Panc1 (cell line): ENCODE results near the gene GALNT13. TPM values are rescaled to one million over a fixed set of nuclear protein-coding genes. Genes with fewer than 3 reads are reported as not detected.

Source experiments
- ATAC-seq: fragments of 200-7000 bp; cut with Tn5 transposase; 2 replicates; pipeline ENCODE4 v1.9.1; 2020; ENCODE audit warnings: mild to moderate bottlenecking, moderate library complexity
- BruUV-seq: library from RNA; stranded (reverse); fragments of 400-500 nt; replicated peaks from 2 replicates; lab custom pipeline; 2021; lab: Mats Ljungman, UMichigan
- CTCF ChIA-PET: fragments of 300-600 bp; sonication (Branson Sonifier 250); formaldehyde crosslinking; loops from one replicate; lab custom pipeline; 2022; ENCODE audit warnings: antibody characterized with exemption; lab: Charles Lee
- POLR2A ChIA-PET: fragments of 300-600 bp; sonication (Branson Sonifier 250); formaldehyde crosslinking; loops from one replicate; lab custom pipeline; 2022; ENCODE audit warnings: antibody characterized with exemption; lab: Charles Lee
- DNase-seq: peaks from one replicate; pipeline ENCODE4 v3.0.0-alpha.2; 2010; ENCODE audit warnings: low read depth, low spot score
- H3K27ac ChIP-seq: 2 replicates; pipeline ENCODE4 v1.5.1; 2011; ENCODE audit warnings: mild to moderate bottlenecking, low read length, inconsistent platforms
- H3K27me3 ChIP-seq: fragments of 200-500 bp; sonication (Bioruptor generic); 2 replicates; pipeline ENCODE4 v1.6.0; 2014; ENCODE audit warnings: low read length, inconsistent platforms; ENCODE audit not compliant: control insufficient read depth, insufficient read depth
- H3K36me3 ChIP-seq: fragments of 200-500 bp; sonication (Bioruptor generic); 2 replicates; pipeline ENCODE4 v1.5.1; 2014; ENCODE audit warnings: inconsistent platforms, mild to moderate bottlenecking, low read length, moderate library complexity; ENCODE audit not compliant: control insufficient read depth, insufficient read depth
- H3K4me1 ChIP-seq: 2 replicates; pipeline ENCODE4 v1.5.1; 2011; ENCODE audit warnings: inconsistent platforms, mild to moderate bottlenecking, low read length, moderate library complexity; ENCODE audit not compliant: control insufficient read depth, insufficient read depth
- H3K4me3 ChIP-seq, 2 experiments: 2 replicates each; pipeline ENCODE4 v1.5.1; 2011 to 2012; ENCODE audit warnings: low read depth in 2 of 2, low read length in 2 of 2, mild to moderate bottlenecking in 2 of 2, inconsistent platforms in 1 of 2, moderate library complexity in 1 of 2
- H3K9me3 ChIP-seq: fragments of 200-500 bp; sonication (Bioruptor generic); 2 replicates; pipeline ENCODE4 v1.5.1; 2014; ENCODE audit warnings: low read depth, mild to moderate bottlenecking, inconsistent platforms, low read length, moderate library complexity; ENCODE audit not compliant: control insufficient read depth, insufficient read depth
- CTCF ChIP-seq: fragments of 450-650 bp; IDR thresholded peaks from 2 replicates; pipeline ENCODE4 v1.5.1; 2017; ENCODE audit warnings: mild to moderate bottlenecking
- POLR2AphosphoS5 ChIP-seq: IDR thresholded peaks from 2 replicates; pipeline ENCODE4 v1.6.1; 2012; ENCODE audit warnings: mild to moderate bottlenecking, low read depth, low read length, moderate library complexity
- REST ChIP-seq, 2 experiments: IDR thresholded peaks; 2 replicates each; pipeline ENCODE4 v1.6.1; 2011 to 2012; ENCODE audit warnings: low read depth in 2 of 2, control low read depth in 1 of 2, low read length in 1 of 2, mild to moderate bottlenecking in 1 of 2, moderate library complexity in 1 of 2; ENCODE audit not compliant: insufficient read depth in 1 of 2
- SIN3A ChIP-seq: IDR thresholded peaks from 2 replicates; pipeline ENCODE4 v1.6.1; 2012; ENCODE audit warnings: low read depth, mild to moderate bottlenecking, low read length, moderate library complexity, borderline replicate concordance; ENCODE audit not compliant: insufficient read depth
- TCF7L2 ChIP-seq: IDR thresholded peaks from 2 replicates; pipeline ENCODE4 v1.6.1; 2011; ENCODE audit warnings: mild to moderate bottlenecking, low read depth, low read length, inconsistent platforms
- in situ Hi-C: cut with HindIII; loops from 2 replicates; pipeline ENCODE4 v1.10.0; 2016; ENCODE audit warnings: low sequenced_read_pairs, low pct_unique_long_range_greater_than_20kb
- intact Hi-C: fragments of 100-400 bp; cut with micrococcal nuclease; formaldehyde crosslinking; loops from one replicate; pipeline ENCODE4 v1.10.0; 2022; ENCODE audit not compliant: unreplicated experiment
- total RNA-seq: library from RNA; stranded (reverse); gene quantifications from one replicate; pipeline ENCODE4 v1.2.1, GENCODE V29; 2021; ENCODE audit not compliant: unreplicated experiment

GALNT13 gene
- total RNA-seq, 1 experiment from 2014 or later: not detected

GRCh38 chr2:154067124-154067523, 195.4 kb downstream of the GALNT13 start:
- intact Hi-C loops: no loop called here
- no TSS peak for BruUV-seq

GRCh38 chr2:154078926-154079325, 207.2 kb downstream of the GALNT13 start:
- no peaks in the 10 kb centered on the region for H3K36me3 ChIP-seq
- intact Hi-C loops (no loop called here), in situ Hi-C loops (no loop called here)
- no peaks in the 10 kb centered on the region for H3K9me3 ChIP-seq
- no peak overlapping the region for H3K27ac ChIP-seq
- POLR2A ChIA-PET: no interaction called here
- BruUV-seq: no TSS peak
- H3K4me3 ChIP-seq: no peak overlapping the region
- TF ChIP-seq SIN3A (no peak), POLR2AphosphoS5 (no peak), TCF7L2 (no peak), CTCF (no peak), REST (IDR thresholded peaks at IDR 0.05; ENCODE audit: insufficient read depth in 1 of 2, low read depth in 2 of 2, low read length in 1 of 2) (no peak)
- CTCF ChIA-PET: no interaction called here
- no peak for ATAC-seq
- H3K4me1 ChIP-seq: no peaks in the 10 kb centered on the region
- H3K27me3 ChIP-seq: no peaks in the 10 kb centered on the region
- DNase-seq: no peak

More at GRCh38 chr2:154067124-154067523, 195.4 kb downstream of the GALNT13 start:
- H3K4me3 ChIP-seq: no peak overlapping the region
- no peaks in the 10 kb centered on the region for H3K4me1 ChIP-seq
- in situ Hi-C loops: no loop called here
- DNase-seq (no peak), ATAC-seq (no peak)
- no peaks in the 10 kb centered on the region for H3K36me3 ChIP-seq
- no peak overlapping the region for H3K27ac ChIP-seq
- no peaks in the 10 kb centered on the region for H3K9me3 ChIP-seq
- ChIA-PET POLR2A (no interaction called here), CTCF (no interaction called here)
- no peaks in the 10 kb centered on the region for H3K27me3 ChIP-seq
- TF ChIP-seq REST (IDR thresholded peaks at IDR 0.05; ENCODE audit: insufficient read depth in 1 of 2, low read depth in 2 of 2, low read length in 1 of 2): no peak
